Ecto neural progenitor cell (in vitro differentiated cells): ENCODE measurements around the gene GPC5.

Experiments used
- DNase-seq: peaks from one replicate; pipeline ENCODE4 v3.0.0-alpha.2; 2018; ENCODE audit warnings: low spot score

Gene GPC5

DNA sequence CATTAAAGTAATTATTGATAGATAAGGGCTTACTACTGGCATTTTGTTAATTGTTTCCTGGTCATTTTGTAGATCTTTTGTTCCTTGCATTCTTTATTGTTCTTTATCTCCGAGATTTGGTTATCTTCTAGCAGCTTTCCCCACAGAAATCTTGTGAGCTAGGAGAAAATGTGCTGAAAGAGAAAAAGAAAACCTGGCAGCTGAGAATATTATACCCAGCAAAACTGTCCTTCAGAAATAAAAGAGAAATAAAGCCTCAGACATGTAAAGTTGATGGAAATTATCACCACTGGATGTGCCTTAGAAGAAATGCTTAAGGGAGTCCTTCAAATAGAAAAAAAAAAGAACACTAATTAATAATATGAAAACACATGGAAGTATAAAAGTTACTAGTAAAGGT is 1363.3 kb downstream of the GPC5 start:
- DNase-seq = no peak

- no peak for DNase-seq
Observed at GRCh38 chr13:92767468-92767867, 1369.0 kb downstream of the GPC5 start.

DNA sequence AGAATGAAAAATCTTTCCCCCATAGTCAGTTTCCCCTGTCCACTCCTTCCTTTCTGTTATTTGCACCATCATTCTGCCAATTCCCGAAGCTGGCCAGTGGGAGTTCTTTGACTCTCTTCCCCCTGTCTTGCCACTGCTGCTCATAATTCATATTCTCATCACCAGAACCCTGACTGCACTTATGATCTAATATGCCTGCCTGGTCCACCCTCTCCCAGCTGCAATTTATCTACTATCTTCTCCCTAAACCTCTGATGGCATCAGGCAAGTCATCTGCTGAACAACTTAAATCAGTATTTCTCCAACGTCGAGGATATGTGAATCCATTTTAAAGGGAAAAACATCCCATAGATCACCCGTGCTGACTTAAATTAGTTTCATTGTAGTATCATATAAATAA is 1370.2 kb downstream of the GPC5 start:
- DNase-seq = no peak

DNA sequence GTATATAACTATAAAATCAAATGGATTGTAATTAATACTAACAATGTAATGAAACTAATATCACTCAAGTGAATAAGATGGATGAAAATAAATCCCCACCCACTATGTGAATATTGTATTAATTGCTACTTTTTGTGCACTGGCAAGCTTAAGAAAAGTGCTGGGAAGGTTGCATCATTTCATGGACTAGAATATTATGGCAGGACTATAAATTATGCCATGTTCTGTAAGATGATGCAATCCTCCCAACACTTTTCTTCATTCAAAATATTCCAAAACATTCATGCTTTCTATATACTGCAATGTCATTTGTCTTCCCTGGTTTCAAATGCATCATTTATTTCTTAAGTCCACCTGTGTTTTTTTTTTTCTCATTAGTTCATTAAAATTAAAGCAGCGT is 1370.6 kb downstream of the GPC5 start:
- no peak for DNase-seq

- DNase-seq = no peak
Observed at GRCh38 chr13:92775658-92776057, 1377.2 kb downstream of the GPC5 start.

DNA sequence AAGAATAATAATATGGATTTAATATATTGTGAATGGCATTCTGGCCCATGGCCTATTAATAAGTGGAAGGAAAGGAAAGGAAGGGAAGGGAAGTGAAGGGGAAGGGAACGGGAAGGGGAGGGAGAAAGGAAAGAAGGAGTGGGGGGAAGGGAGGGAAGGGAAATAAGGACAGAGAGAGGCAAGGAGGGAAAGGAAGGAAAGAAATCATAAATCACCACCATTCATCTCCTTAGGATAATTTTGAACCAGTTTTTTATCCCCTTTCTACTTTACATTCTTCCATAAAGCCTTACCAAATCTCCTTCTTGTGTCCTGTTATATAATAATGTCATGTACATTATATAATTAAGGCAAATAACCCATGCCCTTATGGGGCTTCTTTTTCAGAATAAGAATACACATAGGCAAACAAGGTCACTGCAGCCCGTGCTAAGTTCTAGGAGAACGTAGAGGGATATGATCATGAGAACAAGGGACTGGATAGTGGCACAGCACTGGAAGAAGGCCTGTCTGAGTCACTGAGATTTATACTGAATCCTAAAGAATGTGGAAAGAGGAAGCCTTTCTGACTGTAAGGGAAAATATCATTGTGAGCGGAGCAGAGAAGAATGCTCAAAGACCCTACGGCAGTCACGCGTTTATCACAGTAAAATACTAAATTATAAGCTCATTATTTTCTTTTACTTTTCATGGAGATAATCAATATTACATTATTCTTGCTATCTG is 1383.7 kb downstream of the GPC5 start:
- DNase-seq = no peak

DNA sequence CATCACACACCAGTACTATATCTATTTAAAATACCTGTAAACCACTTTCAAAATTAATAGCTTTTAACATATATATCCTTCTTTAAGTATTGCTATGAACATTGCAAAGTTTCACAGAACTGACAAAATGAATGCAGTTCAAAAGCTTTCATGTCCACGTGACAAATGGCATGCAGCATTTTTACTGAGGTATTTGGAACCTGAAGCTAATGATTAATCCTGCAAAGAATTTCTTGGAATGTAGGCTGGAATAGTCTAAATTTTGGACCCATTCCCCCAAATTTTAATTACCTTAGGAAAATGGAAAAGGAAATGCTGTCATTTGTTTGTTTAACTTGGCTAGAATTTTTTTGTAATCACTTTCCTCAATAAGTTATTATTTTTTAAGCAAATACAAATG is 1404.4 kb downstream of the GPC5 start:
- no peak for DNase-seq

DNA sequence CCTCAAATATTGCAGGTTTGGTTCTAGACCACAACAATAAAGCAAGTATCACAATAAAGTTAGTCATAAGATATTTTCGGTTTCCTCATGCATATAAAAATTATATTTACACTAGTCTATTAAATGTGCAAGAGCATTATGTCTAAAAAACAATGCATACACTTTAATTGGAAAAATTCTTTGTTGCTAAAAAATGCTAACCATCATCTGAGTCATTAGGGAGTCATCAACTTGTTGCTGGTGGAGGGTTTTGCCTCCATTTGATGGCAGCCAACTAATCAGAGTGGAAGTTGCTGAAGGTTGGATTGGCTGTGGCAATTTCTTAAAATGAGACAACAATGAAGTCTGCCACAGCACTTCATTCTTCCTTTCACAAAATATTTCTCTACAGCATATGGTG is 1405.9 kb downstream of the GPC5 start:
- DNase-seq = no peak

GRCh38 chr13:92804926-92805325 is 1406.5 kb downstream of the GPC5 start:
- DNase-seq = no peak

- no peak for DNase-seq
Observed at GRCh38 chr13:92805766-92806165, 1407.3 kb downstream of the GPC5 start.

DNA sequence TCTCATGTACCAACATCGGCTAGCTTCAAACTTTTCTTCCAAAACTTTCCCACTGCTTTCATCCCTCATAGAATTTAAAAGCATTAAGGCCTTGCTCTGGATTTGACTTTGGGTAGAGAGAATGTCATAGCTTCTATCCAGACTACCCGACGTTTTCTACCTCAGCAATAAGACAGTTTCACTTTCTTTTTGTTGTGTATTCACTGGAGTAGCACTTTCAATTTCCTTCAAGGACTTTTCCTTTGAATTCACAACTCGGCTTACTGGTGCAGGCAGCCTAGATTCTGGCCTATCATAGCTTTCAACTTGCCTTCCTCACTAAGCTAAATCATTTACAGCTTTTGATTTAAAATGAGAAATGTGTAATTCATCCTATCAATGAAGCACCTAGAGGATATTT is 1407.8 kb downstream of the GPC5 start:
- no peak for DNase-seq

GRCh38 chr13:92807353-92807752 is 1408.9 kb downstream of the GPC5 start:
- no peak for DNase-seq

DNA sequence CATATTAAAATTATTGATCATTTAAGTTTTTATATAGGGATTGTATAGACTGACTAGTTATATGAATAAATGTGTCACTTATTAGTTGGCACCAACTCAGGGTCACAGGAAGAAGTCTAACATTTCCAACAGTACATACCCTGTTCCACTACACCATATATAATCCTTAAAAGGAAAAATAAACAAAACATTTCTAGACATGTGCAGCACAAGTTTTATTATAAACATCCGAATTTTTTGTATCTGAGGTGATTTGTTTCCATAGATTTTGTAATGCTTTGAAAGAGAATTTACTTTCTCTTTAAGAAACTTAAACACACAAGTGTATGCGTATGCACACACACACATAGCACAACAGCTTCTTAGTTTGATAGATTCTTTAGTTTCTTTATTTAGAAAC is 1409.5 kb downstream of the GPC5 start:
- no peak for DNase-seq

- no peak for DNase-seq
Observed at GRCh38 chr13:92821324-92821723, 1422.9 kb downstream of the GPC5 start.

- DNase-seq = no peak
Observed at GRCh38 chr13:92823059-92823458, 1424.6 kb downstream of the GPC5 start.

DNA sequence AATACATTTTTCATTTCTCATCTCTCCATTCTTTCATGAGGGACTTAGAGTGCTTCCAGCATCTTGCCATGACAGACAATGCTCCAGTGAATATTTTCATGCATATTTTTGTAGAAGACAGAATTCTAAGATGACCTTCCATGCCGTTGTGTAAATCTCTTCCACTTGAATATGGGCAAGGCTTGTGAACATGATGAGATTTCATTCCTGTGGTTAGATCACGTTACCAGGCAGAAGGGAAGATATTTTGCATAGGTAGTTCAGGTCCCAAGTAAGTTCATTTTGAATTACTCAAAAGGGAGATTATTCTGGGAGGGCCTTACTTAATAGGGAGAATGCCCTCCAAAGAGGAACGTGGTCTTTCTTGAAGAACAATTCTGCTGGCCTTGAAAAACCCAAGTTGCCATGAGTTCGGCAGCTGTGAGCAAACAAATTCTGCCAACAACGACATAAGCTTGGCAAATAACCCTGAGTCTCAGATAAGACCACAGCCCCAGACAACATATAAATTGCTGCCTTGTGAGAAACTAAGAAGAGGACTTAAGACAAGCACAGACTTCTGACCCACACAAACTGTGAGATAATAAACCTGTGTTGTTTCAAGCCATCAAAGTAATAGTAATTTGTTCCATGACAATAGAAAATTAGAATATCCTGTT is 1427.6 kb downstream of the GPC5 start:
- DNase-seq = no peak

DNA sequence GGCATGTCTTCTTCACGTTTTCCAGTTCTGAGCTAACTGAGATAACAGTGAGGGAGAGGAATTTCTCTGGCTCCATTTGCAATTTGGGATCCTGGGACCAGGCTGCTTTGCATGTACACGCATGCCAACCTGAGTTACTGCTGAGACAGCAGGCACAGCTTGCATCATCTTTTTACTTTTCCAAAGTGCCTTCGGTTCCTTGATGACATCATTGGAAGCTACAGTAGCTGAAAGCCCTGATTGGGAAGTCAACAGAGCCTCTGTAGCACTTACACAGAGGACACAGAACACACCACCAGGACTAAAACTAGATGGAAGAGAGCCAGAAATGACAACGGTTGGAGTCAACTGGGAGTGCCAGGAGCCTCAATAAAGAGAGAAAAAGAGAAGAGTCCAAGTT is 1429.1 kb downstream of the GPC5 start:
- no peak for DNase-seq

- DNase-seq = no peak
Observed at GRCh38 chr13:92829930-92830329, 1431.5 kb downstream of the GPC5 start.

GRCh38 chr13:92830821-92831220 is 1432.4 kb downstream of the GPC5 start:
- no peak for DNase-seq

DNA sequence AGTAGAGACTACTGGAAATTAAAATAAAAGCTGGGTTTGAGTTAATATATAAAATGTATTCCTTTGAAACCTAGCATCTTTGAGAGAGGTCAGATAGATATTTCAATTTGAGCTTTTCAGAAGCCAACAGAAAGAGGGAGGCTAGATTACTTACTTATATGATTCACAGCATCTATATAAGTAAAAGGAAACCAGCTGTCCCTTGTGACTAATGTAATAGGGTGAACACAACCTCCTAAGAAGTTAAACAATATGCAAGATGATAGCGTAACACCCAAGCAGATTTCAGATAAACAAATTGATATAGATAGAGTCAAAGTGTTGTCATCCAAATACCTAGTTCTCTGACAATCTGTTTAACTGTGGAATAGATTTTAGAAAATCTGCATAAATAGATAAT is 1434.7 kb downstream of the GPC5 start:
- no peak for DNase-seq

DNA sequence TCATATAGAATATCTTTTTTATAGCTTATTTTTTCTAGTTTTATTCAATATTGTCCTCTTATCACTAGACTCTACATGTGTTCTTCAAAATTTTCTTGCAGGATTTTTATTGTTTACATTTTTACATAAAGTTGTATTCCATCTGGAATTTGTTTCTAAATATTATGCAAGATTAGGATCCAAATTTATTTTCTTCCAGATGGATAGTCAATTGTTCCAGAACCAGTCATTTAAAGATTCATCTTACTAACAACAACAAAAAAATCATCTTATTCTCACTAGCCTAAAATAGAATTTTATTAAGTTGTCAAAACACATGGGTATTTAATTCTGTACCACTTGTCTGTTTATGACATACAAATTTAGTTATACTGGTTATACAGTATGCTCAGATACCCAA is 1437.8 kb downstream of the GPC5 start:
- no peak for DNase-seq

- no peak for DNase-seq
Observed at GRCh38 chr13:92838786-92839185, 1440.4 kb downstream of the GPC5 start.

- DNase-seq = no peak
Observed at GRCh38 chr13:92842145-92842544, 1443.7 kb downstream of the GPC5 start.

DNA sequence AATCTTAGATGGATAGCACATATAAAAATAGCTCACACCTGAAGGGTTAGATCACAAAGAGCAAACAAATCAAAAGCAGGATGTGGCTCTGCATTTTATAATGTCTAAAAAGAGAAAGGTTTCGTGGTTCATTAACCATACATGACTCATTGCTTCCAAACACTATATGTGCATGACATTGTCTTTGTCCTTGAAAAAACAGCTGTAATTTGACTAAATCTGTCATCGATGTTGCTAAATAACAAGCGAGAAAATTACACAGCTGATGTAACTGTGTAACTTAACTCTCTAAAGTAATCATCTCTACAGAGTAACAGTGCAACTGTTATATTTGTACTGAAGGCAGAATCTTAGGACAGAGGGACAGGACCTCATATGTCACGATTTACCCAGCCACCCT is 1445.1 kb downstream of the GPC5 start:
- no peak for DNase-seq
